Hepatocyte (in vitro differentiated cells): ENCODE measurements around the gene GMDS.

ENCODE experiments used
- CTCF ChIP-seq: fragments of 200-600 bp; sonication (generic); IDR thresholded peaks from 2 replicates; pipeline ENCODE4 v1.5.1; 2016; ENCODE audit warnings: antibody characterized with exemption, mild to moderate bottlenecking; ENCODE audit not compliant: poor library complexity
- EZH2 ChIP-seq: fragments of 200-600 bp; sonication (generic); IDR thresholded peaks from 2 replicates; pipeline ENCODE4 v1.6.1; 2016; ENCODE audit warnings: antibody characterized with exemption, mild to moderate bottlenecking, borderline replicate concordance

- no peak for TF ChIP-seq CTCF
- TF ChIP-seq EZH2, result no peak
Observed at GRCh38 chr6:1784422-1784884, 461.0 kb downstream of the GMDS start.
